ENCODE results near the gene DDX52.

DNA sequence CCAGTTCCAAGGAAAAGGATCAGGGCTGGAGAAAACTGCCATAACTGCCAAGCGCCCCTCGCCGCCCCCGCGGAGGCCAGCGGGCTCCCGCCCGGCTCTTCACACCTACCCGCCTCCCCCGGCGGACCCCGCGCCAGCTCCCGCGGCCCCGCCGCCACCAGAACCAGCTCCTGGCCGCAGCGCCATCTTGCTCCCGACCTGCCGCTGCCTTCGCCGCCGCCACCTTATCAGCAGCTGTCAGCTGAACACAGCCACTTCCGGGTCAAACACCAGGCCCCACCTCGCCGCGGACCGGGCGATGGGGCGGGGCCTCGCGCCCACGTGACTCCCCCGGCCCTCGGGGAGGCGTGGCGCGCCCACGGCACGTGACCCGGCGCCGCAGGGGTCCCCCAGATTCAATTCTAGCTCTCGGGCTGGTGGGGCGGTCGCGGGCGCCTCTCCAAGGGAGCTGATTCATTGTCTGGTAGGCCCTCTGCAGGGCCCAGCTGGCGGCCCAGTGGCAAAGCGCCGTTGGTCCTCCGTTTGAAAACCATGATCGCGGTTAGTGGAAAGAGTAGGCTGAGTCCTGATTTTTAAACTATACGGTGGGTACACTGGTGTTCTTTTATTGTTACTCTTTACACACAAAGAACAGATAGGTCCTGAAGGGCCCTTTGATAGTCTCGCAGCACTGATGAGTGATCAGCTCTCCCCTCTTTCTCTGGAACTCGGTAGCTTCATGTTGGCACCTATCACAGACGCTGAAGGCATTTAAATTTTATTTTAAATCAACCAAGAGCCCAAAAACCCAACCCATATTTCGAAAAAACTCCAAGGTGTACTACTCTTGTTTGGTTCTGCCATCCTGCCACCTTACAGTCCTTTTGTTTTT is 33.8 kb downstream of the DDX52 start, which contains the start of gene SYNRG:
- TF ChIP-seq, protein P1, sequence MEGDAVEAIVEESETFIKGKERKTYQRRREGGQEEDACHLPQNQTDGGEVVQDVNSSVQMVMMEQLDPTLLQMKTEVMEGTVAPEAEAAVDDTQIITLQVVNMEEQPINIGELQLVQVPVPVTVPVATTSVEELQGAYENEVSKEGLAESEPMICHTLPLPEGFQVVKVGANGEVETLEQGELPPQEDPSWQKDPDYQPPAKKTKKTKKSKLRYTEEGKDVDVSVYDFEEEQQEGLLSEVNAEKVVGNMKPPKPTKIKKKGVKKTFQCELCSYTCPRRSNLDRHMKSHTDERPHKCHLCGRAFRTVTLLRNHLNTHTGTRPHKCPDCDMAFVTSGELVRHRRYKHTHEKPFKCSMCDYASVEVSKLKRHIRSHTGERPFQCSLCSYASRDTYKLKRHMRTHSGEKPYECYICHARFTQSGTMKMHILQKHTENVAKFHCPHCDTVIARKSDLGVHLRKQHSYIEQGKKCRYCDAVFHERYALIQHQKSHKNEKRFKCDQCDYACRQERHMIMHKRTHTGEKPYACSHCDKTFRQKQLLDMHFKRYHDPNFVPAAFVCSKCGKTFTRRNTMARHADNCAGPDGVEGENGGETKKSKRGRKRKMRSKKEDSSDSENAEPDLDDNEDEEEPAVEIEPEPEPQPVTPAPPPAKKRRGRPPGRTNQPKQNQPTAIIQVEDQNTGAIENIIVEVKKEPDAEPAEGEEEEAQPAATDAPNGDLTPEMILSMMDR (conservative IDR thresholded peaks at IDR 0.05) = peak; percentile 26
- peak; percentile 22; the same call in 1 of the 2 replicates for TF ChIP-seq ZFX (IDR thresholded peaks at IDR 0.05)
